Lower leg skin (tissue), 4 donors: Measurements from ENCODE around the gene OCA2. TPM values are rescaled to one million over a fixed set of nuclear protein-coding genes. Genes with fewer than 3 reads are reported as not detected.

ENCODE experiments used
- DNase-seq, 2 donors: peaks; one replicate each; pipeline ENCODE4 v3.0.0-alpha.2; 2019; ENCODE audit warnings: low spot score in 2 of 2
- H3K4me3 ChIP-seq: fragments of 200-600 bp; sonication (generic); 2 replicates; pipeline ENCODE4 v1.5.1; 2017; ENCODE audit warnings: mild to moderate bottlenecking, low read depth; ENCODE audit not compliant: poor library complexity, severe bottlenecking
- POLR2A ChIP-seq, 2 donors: fragments of 450-650 bp; IDR thresholded peaks; one replicate each; pipeline ENCODE4 v1.6.1; 2016 to 2017; ENCODE audit warnings: antibody characterized with exemption in 2 of 2, mild to moderate bottlenecking in 1 of 2, moderate library complexity in 1 of 2
- WGBS, 2 donors: methylation state at CpG; one replicate each; pipeline ENCODE4 v1.1.5; 2018; 5-methylcytosine and 5-hydroxymethylcytosine counted together
- intact Hi-C: fragments of 100-400 bp; cut with DNase I; formaldehyde crosslinking; loops from one replicate; pipeline ENCODE4 v1.15.0; 2023; ENCODE audit warnings: low total_unique reads
- total RNA-seq, 4 donors: library from RNA; depleted of rRNA; stranded (reverse); fragments of >200 nt; gene quantifications; one replicate each; pipeline ENCODE4 v1.1.0, GENCODE V29; 2016
- TF ChIP-seq, protein P1 (sequence below), 3 donors: fragments of 450-650 bp; IDR thresholded peaks; one replicate each; pipeline ENCODE4 v1.5.1; 2016; ENCODE audit warnings: antibody characterized with exemption in 3 of 3, mild to moderate bottlenecking in 3 of 3, moderate library complexity in 2 of 3

The OCA2 gene
- total RNA-seq, 4 donors from 2014 or later: 12.0 to 15.8 (median 13.9) TPM

DNA sequence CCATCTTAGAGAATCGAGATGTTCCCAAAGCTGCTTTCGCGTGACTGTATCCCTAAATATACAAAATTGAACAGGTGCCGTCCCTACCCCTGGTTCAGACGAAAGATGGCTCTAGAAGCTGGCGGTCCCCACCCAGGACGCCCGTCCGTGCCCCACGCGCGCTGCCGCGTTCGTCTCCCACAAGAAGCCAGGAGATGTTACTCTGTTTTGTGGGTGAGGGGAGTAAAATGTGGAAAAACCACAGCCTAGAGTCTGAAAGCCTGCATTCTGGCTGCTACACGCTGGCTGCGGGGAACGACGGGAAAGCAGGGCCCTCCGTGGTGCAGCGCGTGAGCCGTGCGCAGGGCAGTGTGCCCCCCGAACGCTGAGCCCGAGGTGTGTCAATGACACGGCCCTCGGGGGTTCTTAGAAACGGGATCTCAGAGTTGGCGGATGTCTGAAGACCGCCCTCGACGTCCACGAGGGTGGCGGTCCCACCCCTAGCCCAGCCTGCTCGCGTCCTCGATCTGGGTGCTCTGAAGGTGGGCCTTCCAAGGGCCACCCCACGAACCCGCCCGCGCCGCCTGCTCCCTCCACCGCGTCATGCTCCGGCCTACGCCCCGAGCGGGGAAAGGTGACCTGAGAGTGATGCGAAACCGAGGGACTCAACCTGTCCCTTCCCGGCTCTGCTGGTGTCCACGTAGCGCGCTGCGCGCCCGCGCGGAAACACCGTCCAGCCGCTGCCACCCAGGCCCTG is 95.6 kb downstream of the OCA2 start:
- no peak for TF ChIP-seq POLR2A (IDR thresholded peaks at IDR 0.05)
- TF ChIP-seq, protein P1, sequence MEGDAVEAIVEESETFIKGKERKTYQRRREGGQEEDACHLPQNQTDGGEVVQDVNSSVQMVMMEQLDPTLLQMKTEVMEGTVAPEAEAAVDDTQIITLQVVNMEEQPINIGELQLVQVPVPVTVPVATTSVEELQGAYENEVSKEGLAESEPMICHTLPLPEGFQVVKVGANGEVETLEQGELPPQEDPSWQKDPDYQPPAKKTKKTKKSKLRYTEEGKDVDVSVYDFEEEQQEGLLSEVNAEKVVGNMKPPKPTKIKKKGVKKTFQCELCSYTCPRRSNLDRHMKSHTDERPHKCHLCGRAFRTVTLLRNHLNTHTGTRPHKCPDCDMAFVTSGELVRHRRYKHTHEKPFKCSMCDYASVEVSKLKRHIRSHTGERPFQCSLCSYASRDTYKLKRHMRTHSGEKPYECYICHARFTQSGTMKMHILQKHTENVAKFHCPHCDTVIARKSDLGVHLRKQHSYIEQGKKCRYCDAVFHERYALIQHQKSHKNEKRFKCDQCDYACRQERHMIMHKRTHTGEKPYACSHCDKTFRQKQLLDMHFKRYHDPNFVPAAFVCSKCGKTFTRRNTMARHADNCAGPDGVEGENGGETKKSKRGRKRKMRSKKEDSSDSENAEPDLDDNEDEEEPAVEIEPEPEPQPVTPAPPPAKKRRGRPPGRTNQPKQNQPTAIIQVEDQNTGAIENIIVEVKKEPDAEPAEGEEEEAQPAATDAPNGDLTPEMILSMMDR (IDR thresholded peaks at IDR 0.05): no peak
- peak; percentile 7 to 76 for DNase-seq
- 95 to 96% methylated on average over 63 of the region's 63 CpGs for WGBS, 2 donors
- intact Hi-C loops: no loop called here
- no peak overlapping the region for H3K4me3 ChIP-seq

DNA sequence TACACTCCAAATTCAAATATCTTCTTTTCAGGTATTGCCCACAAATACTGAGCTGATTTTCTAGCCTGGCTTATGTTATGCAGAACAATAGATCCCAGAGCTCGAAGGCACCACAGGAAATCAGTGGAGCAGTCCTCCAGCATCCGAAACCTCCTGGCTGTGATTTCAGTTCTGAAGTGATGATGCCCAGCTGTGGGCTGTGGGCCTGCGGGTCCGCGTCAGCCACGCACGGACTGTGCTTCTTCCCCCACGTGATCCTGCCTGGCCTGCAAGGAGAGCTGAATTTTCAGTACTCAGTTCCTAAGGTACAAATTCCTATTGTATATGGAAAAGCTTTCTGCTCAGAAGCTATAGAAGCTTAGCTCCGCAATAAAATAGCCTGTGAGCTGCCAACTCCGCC is 96.2 kb downstream of the OCA2 start:
- peak in 1 of 2 donors; percentile 65 for DNase-seq
- WGBS, 2 donors: 76 to 89% methylated on average over 10 of the region's 10 CpGs
- intact Hi-C loops: no loop called here
- no peak overlapping the region for H3K4me3 ChIP-seq
- no peak for TF ChIP-seq POLR2A (IDR thresholded peaks at IDR 0.05)
- TF ChIP-seq, protein P1 (IDR thresholded peaks at IDR 0.05): no peak

DNA sequence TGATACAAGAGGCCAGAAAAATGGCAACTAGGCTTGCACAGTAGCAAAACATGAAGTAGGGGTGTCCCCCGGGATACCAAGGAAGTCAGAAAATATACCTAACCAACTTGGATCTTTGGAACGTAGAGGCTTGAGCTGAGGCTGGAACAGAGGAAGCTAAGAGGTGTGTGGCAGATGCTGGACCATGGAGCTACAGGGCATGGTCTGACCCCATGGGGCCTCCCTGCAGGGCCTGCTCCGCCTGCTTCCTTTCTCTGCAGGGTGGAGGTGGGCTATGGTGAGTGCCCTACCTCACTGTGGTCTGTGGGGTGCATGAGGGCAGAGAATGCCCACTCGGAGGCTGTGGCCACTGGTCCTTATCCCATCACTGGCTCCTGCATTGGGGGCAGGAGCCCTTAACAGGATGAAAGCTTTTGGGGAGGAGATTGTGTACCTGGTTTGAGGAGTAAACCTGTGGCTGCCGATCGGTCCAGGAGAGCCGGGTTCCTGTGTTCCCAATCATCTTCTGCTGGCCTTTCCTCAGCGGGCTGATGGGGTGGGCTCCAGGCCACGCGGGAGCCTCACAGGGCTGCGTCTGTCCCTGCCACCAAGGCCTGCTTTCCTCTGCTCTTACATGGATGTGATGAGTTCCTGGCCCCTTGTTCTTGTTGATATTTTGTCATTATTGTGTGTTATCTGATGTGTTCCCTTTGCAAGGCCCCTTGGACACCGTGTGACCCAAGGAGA is 96.8 kb downstream of the OCA2 start:
- 89 to 91% methylated on average over 12 of the region's 12 CpGs for WGBS, 2 donors
- no peak overlapping the region for H3K4me3 ChIP-seq
- peak; percentile 6 to 59 for DNase-seq
- intact Hi-C loops: no loop called here
- TF ChIP-seq, protein P1 (IDR thresholded peaks at IDR 0.05): no peak
- no peak for TF ChIP-seq POLR2A (IDR thresholded peaks at IDR 0.05)

DNA sequence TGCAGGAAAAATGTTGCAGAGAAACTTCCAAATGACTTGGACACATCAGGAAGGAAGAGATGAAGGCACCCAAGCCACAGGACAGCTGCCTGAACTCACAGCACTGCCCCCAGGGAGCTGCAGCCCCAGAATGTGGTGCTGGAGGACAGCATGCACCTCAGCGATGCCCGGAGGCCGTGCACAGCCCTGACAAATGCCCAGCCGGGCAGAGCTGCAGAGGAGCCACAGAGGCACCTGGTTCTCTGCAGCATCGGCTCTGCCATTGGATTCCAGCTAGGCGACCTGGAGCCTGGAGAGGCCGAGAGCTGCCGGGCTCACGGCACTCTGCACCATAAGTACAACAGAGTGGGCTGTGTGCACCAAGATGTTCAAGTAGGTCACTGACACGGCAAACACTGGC is 97.5 kb downstream of the OCA2 start:
- DNase-seq: no peak
- intact Hi-C loops: no loop called here
- 76 to 87% methylated on average over 10 of the region's 10 CpGs for WGBS, 2 donors
- no peak overlapping the region for H3K4me3 ChIP-seq
- TF ChIP-seq, protein P1 (IDR thresholded peaks at IDR 0.05): no peak
- no peak for TF ChIP-seq POLR2A (IDR thresholded peaks at IDR 0.05)

DNA sequence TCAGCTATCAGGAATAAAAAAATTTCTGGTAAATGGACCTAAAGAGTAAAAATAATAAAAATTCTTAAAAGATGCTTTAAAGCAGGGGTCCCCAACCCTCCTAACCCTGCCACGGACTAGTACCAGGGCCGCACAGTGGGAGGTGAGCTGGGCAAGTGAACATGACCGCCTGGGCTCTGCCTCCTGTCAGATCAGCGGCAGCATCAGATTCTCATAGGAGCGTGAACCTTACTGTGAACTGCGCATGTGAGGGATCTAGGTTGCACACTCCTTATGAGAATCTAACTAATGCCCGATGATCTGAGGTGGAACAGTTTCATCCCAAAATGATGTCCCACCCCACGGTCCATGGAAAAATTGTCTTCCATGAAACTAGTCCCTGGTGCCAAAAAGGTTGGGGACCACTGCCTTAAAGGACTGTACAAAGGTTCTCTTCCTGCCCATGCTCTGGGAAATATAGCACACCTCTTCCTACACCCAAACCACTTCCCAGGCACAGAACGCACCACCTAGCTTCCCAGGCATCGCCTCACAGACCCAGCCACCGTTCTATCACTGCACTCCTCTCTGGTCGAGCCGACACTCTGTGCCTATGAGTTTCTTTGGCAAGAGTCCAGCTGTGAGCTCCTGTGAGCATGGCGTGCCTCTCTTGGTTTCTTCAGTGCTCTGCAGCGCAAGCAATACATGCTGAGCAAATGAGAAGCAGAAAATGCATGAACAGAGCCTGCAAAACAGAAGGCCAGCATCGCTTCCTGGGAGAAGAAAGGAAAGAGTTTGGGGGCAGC is 104.9 kb downstream of the OCA2 start:
- no peak for DNase-seq
- 67 to 72% methylated on average over 16 of the region's 16 CpGs for WGBS, 2 donors
- no peak overlapping the region for H3K4me3 ChIP-seq
- TF ChIP-seq POLR2A (IDR thresholded peaks at IDR 0.05): no peak
- TF ChIP-seq, protein P1 (IDR thresholded peaks at IDR 0.05): no peak
- intact Hi-C loops: no loop called here
